ENCODE data around the gene OLFML1. TPM values are rescaled to one million over a fixed set of nuclear protein-coding genes. Genes with fewer than 3 reads are reported as not detected.

The OLFML1 gene
- total and polyA plus RNA-seq, 2 of the 13 experiments (the other 11 are each of a cell fraction or from before 2014, with no cell fraction given) = 0.89 to 0.90 TPM

GRCh38 chr11:7525424-7525823, 40.1 kb downstream of the OLFML1 start (continued):
- no peak for TF ChIP-seq ZNF616 (CRISPR knock-in tag; IDR thresholded peaks at IDR 0.05; ENCODE audit: low read depth)
- TF ChIP-seq RELA (CRISPR knock-in tag; IDR thresholded peaks at IDR 0.05) = no peak
- no peak for TF ChIP-seq ZNF296 (CRISPR knock-in tag; conservative IDR thresholded peaks at IDR 0.05)
- no peak for TF ChIP-seq MZF1 (CRISPR knock-in tag; IDR thresholded peaks at IDR 0.05; ENCODE audit: borderline replicate concordance)
- TF ChIP-seq, protein P1, sequence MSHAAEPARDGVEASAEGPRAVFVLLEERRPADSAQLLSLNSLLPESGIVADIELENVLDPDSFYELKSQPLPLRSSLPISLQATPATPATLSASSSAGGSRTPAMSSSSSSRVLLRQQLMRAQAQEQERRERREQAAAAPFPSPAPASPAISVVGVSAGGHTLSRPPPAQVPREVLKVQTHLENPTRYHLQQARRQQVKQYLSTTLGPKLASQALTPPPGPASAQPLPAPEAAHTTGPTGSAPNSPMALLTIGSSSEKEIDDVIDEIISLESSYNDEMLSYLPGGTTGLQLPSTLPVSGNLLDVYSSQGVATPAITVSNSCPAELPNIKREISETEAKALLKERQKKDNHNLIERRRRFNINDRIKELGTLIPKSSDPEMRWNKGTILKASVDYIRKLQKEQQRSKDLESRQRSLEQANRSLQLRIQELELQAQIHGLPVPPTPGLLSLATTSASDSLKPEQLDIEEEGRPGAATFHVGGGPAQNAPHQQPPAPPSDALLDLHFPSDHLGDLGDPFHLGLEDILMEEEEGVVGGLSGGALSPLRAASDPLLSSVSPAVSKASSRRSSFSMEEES (CRISPR knock-in tag; IDR thresholded peaks at IDR 0.05) = no peak
- TF ChIP-seq ARHGAP35 (CRISPR knock-in tag; IDR thresholded peaks at IDR 0.05; ENCODE audit: borderline replicate concordance) = no peak
- TF ChIP-seq, protein P2, sequence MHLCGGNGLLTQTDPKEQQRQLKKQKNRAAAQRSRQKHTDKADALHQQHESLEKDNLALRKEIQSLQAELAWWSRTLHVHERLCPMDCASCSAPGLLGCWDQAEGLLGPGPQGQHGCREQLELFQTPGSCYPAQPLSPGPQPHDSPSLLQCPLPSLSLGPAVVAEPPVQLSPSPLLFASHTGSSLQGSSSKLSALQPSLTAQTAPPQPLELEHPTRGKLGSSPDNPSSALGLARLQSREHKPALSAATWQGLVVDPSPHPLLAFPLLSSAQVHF (CRISPR knock-in tag; IDR thresholded peaks at IDR 0.05) = no peak
- no peak for TF ChIP-seq ZNF761 (CRISPR knock-in tag; conservative IDR thresholded peaks at IDR 0.05)
- no peak for TF ChIP-seq ZNF530 (CRISPR knock-in tag; IDR thresholded peaks at IDR 0.05; ENCODE audit: low read depth)
- peak; percentile 51; the same call in 1 of the 2 replicates for TF ChIP-seq RXRB (CRISPR knock-in tag; IDR thresholded peaks at IDR 0.05; ENCODE audit: borderline replicate concordance)
- no peak for TF ChIP-seq ZNF597 (CRISPR knock-in tag; IDR thresholded peaks at IDR 0.05)
- TF ChIP-seq PCBP1 (IDR thresholded peaks at IDR 0.05; ENCODE audit: borderline replicate concordance, low read depth, low read length) = no peak
- TF ChIP-seq IKZF5 (CRISPR knock-in tag; IDR thresholded peaks at IDR 0.05) = no peak
- TF ChIP-seq ZNF572 (CRISPR knock-in tag; IDR thresholded peaks at IDR 0.05) = no peak
- TF ChIP-seq TAF15 (IDR thresholded peaks at IDR 0.05; ENCODE audit: low read depth, low read length, poor library complexity, severe bottlenecking) = no peak
- no peak for TF ChIP-seq HIVEP1 (CRISPR knock-in tag; IDR thresholded peaks at IDR 0.05)
- TF ChIP-seq ZNF75D (CRISPR knock-in tag; IDR thresholded peaks at IDR 0.05; ENCODE audit: borderline replicate concordance) = no peak
- TF ChIP-seq, protein P3, sequence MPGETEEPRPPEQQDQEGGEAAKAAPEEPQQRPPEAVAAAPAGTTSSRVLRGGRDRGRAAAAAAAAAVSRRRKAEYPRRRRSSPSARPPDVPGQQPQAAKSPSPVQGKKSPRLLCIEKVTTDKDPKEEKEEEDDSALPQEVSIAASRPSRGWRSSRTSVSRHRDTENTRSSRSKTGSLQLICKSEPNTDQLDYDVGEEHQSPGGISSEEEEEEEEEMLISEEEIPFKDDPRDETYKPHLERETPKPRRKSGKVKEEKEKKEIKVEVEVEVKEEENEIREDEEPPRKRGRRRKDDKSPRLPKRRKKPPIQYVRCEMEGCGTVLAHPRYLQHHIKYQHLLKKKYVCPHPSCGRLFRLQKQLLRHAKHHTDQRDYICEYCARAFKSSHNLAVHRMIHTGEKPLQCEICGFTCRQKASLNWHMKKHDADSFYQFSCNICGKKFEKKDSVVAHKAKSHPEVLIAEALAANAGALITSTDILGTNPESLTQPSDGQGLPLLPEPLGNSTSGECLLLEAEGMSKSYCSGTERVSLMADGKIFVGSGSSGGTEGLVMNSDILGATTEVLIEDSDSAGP (CRISPR knock-in tag; IDR thresholded peaks at IDR 0.05; ENCODE audit: borderline replicate concordance) = no peak
- TF ChIP-seq, protein P4, sequence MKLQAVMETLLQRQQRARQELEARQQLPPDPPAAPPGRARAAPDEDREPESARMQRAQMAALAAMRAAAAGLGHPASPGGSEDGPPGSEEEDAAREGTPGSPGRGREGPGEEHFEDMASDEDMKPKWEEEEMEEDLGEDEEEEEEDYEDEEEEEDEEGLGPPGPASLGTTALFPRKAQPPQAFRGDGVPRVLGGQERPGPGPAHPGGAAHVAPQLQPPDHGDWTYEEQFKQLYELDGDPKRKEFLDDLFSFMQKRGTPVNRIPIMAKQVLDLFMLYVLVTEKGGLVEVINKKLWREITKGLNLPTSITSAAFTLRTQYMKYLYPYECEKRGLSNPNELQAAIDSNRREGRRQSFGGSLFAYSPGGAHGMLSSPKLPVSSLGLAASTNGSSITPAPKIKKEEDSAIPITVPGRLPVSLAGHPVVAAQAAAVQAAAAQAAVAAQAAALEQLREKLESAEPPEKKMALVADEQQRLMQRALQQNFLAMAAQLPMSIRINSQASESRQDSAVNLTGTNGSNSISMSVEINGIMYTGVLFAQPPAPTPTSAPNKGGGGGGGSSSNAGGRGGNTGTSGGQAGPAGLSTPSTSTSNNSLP (IDR thresholded peaks at IDR 0.05; ENCODE audit: low read depth, low read length) = peak; percentile 61; the same call in 1 of the 2 replicates
- TF ChIP-seq RBAK (CRISPR knock-in tag; IDR thresholded peaks at IDR 0.05) = no peak
- TF ChIP-seq HDAC6 (IDR thresholded peaks at IDR 0.05; ENCODE audit: low read depth, low read length) = no peak
- TF ChIP-seq SNAI1 (CRISPR knock-in tag; IDR thresholded peaks at IDR 0.05; ENCODE audit: borderline replicate concordance) = no peak
- no peak for TF ChIP-seq ZNF674 (CRISPR knock-in tag; IDR thresholded peaks at IDR 0.05; ENCODE audit: low read depth)

All from HepG2 (cell line).